Measurements from ENCODE around the gene KRT13.

The KRT13 gene

GRCh38 chr17:41536741-41537613, 31.6 kb upstream of the KRT13 start:
- TF ChIP-seq POLR2A (IDR thresholded peaks at IDR 0.05; ENCODE audit: low read depth, low read length): no peak
- TF ChIP-seq TAF1 (IDR thresholded peaks at IDR 0.05; ENCODE audit: borderline replicate concordance, low read depth, low read length): no peak
- TF ChIP-seq POLR2AphosphoS5 (IDR thresholded peaks at IDR 0.05; ENCODE audit: low read depth, low read length): no peak
- no peak for FAIRE-seq
- DNase-seq (ENCODE audit: insufficient read length): no peak

DNA sequence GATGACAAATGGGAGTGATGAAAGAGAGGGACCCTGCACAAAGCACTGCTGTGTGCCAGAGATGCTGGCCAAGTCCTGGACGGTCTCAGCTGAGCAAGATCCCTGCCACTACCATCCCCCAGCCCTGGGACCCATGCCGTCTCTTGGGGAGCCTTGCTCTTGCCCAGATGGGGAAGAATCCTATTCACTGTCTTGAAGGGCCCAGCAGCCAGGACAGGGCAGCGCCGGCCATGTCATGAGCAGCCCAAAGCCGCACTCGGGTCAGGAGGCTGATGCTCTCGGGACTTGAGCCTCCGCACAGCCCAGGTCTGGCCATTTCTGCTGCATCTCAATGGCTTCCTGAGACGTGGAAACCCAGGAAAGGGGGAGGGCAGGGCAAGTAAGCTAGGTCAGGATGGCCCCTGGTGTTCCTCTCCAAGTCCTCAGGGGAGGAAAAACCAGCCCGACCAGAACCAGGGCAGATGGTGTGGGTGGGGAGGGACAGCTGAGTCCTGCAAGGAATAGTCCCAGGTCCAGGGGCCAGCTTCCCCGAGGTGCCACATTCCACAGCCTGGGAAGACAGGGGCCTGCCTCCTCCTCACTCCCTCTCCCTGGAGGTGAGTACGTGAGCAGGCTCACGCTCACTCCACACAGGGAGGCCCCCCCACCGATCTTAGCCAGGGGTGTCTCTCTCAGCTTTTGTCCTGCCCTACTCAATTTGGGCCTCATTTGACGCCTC, 30.5 kb upstream of the KRT13 start:
- TF ChIP-seq POLR2A (IDR thresholded peaks at IDR 0.05; ENCODE audit: low read depth, low read length) (no peak), TAF1 (IDR thresholded peaks at IDR 0.05; ENCODE audit: borderline replicate concordance, low read depth, low read length) (no peak), POLR2AphosphoS5 (IDR thresholded peaks at IDR 0.05; ENCODE audit: low read depth, low read length) (no peak)
- DNase-seq (ENCODE audit: insufficient read length): no peak
- no peak for FAIRE-seq

GRCh38 chr17:41534899-41535546, 29.6 kb upstream of the KRT13 start:
- TF ChIP-seq POLR2AphosphoS5 (IDR thresholded peaks at IDR 0.05; ENCODE audit: low read depth, low read length) (no peak), POLR2A (IDR thresholded peaks at IDR 0.05; ENCODE audit: low read depth, low read length) (no peak), TAF1 (IDR thresholded peaks at IDR 0.05; ENCODE audit: borderline replicate concordance, low read depth, low read length) (no peak)
- DNase-seq (ENCODE audit: insufficient read length) (no peak), FAIRE-seq (no peak)

DNA sequence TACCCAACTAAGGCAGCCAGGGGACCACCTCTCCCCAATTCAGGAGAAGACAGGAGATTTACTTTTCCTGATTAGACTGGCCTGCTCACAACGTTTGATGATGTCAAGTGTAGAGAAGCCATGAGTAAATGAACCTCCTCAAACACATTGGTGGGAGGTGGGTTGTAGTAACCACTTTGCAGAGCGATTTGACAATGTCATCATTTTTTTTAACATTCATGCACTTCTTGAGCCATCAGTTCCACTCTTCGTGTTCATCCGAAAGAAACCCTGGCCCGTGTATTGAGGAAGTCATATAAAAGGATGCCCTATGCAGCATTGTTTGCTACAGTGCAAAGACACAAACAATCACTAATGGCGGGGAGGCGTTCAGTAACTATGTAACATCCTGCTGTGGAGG, 28.2 kb upstream of the KRT13 start:
- TF ChIP-seq TAF1 (IDR thresholded peaks at IDR 0.05; ENCODE audit: borderline replicate concordance, low read depth, low read length) (no peak), POLR2A (IDR thresholded peaks at IDR 0.05; ENCODE audit: low read depth, low read length) (no peak), POLR2AphosphoS5 (IDR thresholded peaks at IDR 0.05; ENCODE audit: low read depth, low read length) (no peak)
- FAIRE-seq (no peak), DNase-seq (ENCODE audit: insufficient read length) (no peak)

DNA sequence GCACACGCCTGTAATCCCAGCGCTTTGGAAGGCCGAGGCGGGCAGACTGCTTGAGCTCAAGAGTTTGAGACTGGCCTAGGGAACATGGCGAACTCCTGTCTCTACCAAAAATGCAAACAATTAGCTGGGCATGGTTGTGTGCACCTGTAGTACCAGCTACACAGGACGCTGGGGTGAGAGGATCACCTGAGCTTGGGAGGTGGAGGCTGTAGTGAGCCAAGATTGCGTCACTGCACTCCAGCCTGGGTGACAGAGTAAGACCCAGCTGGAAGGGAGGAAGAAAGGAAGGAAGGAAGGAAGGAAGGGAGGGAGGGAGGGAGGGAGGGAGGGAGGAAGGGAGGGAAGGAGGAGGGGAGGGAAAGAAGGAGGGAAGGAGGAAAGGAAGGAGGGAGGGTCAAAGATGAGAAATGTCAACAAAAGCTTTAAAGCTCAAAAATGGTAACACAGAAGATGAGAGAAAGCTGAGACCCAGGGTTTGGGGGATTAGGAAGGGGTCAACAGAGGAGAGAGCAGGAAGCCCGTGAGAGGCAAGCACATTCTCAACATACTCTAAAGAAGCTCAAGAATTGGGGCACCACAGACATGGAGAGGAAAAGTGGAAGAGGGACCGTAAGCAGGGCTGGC, 27.6 kb upstream of the KRT13 start:
- TF ChIP-seq TAF1 (IDR thresholded peaks at IDR 0.05; ENCODE audit: borderline replicate concordance, low read depth, low read length): no peak
- no peak for TF ChIP-seq POLR2A (IDR thresholded peaks at IDR 0.05; ENCODE audit: low read depth, low read length)
- TF ChIP-seq POLR2AphosphoS5 (IDR thresholded peaks at IDR 0.05; ENCODE audit: low read depth, low read length): no peak
- FAIRE-seq: no peak
- no peak for DNase-seq (ENCODE audit: insufficient read length)

DNA sequence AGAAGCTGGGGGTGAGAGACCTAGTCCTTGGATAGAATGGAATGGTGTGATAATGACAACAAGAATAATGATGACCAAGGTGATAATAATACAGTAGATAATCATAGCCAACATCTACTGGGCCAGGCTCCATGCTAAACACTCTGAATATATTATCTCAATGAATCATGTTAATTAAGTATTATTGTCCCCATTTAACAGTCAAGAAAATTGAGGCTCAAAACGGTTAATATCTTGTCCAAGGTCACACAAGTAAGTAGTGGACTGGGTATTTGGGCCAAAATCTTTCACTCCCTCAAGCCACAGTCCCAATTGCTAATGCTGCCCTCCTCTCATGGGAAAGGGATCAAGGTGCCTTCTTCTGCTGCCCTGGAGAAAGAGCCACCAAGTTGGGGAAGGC, 26.6 kb upstream of the KRT13 start:
- TF ChIP-seq TAF1 (IDR thresholded peaks at IDR 0.05; ENCODE audit: borderline replicate concordance, low read depth, low read length) (no peak), POLR2AphosphoS5 (IDR thresholded peaks at IDR 0.05; ENCODE audit: low read depth, low read length) (no peak), POLR2A (IDR thresholded peaks at IDR 0.05; ENCODE audit: low read depth, low read length) (no peak)
- no peak for DNase-seq (ENCODE audit: insufficient read length)
- no peak for FAIRE-seq

GRCh38 chr17:41530062-41531048, 24.9 kb upstream of the KRT13 start:
- DNase-seq (ENCODE audit: insufficient read length) (no peak), FAIRE-seq (no peak)
- no peak for TF ChIP-seq POLR2AphosphoS5 (IDR thresholded peaks at IDR 0.05; ENCODE audit: low read depth, low read length)
- TF ChIP-seq TAF1 (IDR thresholded peaks at IDR 0.05; ENCODE audit: borderline replicate concordance, low read depth, low read length): no peak
- TF ChIP-seq POLR2A (IDR thresholded peaks at IDR 0.05; ENCODE audit: low read depth, low read length): no peak

GRCh38 chr17:41529491-41529915, 24.1 kb upstream of the KRT13 start:
- DNase-seq (ENCODE audit: insufficient read length) (no peak), FAIRE-seq (no peak)
- TF ChIP-seq POLR2A (IDR thresholded peaks at IDR 0.05; ENCODE audit: low read depth, low read length) (no peak), TAF1 (IDR thresholded peaks at IDR 0.05; ENCODE audit: borderline replicate concordance, low read depth, low read length) (no peak)

- no peak for TF ChIP-seq TAF1 (IDR thresholded peaks at IDR 0.05; ENCODE audit: borderline replicate concordance, low read depth, low read length)
- no peak for TF ChIP-seq POLR2AphosphoS5 (IDR thresholded peaks at IDR 0.05; ENCODE audit: low read depth, low read length)
- TF ChIP-seq POLR2A (IDR thresholded peaks at IDR 0.05; ENCODE audit: low read depth, low read length): no peak
- DNase-seq (ENCODE audit: insufficient read length) (no peak), FAIRE-seq (no peak)
These were observed 23.5 kb upstream of the KRT13 start for GRCh38 chr17:41528959-41529353.

All from GM12892 (cell line).